ENCODE results near the gene WDR43.

DNA sequence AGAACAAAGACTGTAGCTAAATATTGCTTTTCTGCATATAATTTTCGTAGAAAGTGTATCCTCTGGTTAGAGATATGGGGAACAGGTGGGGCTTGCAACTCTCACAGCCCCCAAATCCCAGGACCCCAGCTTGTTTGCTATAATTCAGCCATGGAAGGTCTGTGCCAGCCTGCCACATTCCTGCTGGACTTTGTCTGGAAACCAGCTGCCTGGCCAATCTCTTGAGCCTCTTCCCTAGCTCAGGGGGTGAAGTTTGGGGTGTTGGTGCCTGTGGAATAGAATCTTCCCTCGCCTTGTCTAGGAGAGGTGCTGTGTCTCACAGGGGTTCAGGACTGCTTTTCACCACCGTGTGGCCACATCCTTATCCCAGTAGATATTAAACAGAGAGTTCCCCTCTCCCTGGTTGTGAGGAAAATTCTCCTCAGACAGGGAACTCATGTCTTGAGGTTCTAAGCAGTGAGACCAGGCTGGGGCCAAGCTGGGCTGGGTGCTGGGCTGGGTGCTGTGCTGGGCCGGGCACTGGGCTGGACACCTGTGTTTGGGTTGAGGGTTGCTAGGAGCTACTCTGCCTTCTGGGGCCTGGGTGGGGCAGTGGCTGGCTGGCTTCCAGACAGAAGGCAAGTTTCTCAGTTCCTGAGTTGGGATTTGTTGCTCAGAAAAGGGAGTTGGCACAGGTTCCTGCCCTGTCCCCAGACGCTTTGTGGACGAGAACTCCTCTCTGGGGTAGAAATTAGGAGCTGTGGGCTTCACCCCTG is 98.9 kb downstream of the WDR43 start:
- TF ChIP-seq, protein P1, sequence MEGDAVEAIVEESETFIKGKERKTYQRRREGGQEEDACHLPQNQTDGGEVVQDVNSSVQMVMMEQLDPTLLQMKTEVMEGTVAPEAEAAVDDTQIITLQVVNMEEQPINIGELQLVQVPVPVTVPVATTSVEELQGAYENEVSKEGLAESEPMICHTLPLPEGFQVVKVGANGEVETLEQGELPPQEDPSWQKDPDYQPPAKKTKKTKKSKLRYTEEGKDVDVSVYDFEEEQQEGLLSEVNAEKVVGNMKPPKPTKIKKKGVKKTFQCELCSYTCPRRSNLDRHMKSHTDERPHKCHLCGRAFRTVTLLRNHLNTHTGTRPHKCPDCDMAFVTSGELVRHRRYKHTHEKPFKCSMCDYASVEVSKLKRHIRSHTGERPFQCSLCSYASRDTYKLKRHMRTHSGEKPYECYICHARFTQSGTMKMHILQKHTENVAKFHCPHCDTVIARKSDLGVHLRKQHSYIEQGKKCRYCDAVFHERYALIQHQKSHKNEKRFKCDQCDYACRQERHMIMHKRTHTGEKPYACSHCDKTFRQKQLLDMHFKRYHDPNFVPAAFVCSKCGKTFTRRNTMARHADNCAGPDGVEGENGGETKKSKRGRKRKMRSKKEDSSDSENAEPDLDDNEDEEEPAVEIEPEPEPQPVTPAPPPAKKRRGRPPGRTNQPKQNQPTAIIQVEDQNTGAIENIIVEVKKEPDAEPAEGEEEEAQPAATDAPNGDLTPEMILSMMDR (IDR thresholded peaks at IDR 0.05) = no peak
- no peak for TF ChIP-seq POLR2A (IDR thresholded peaks at IDR 0.05)

All from adrenal gland (tissue), 5 donors.